Suprapubic skin (tissue), 3 donors: ENCODE results near the gene CCL13.

Experiments
- CTCF ChIP-seq, 2 donors: fragments of 200-600 bp in 1 of 2; fragments of 450-650 bp in 1 of 2; sonication (generic) in 1 of 2; IDR thresholded peaks; one replicate each; pipeline ENCODE4 v1.5.1; 2016 to 2019; ENCODE audit warnings: antibody characterized with exemption in 2 of 2, mild to moderate bottlenecking in 1 of 2, moderate library complexity in 1 of 2
- EP300 ChIP-seq: sonication (generic); formaldehyde crosslinking; IDR thresholded peaks from one replicate; pipeline ENCODE4 v1.6.1; 2017; ENCODE audit warnings: antibody characterized with exemption
- POLR2A ChIP-seq, 2 donors: fragments of 450-650 bp; IDR thresholded peaks; one replicate each; pipeline ENCODE4 v1.6.1; 2017; ENCODE audit warnings: antibody characterized with exemption in 2 of 2, mild to moderate bottlenecking in 2 of 2, moderate library complexity in 2 of 2

- TF ChIP-seq POLR2A (IDR thresholded peaks at IDR 0.05) = no peak
- no peak for TF ChIP-seq CTCF (IDR thresholded peaks at IDR 0.05)
- no peak for TF ChIP-seq EP300
These were observed 14.2 kb downstream of the CCL13 start for GRCh38 chr17:34370376-34370996.
